SKM-1 treated with dmso at 0.1 percent for 144 hours (cell line): Measurements from ENCODE around the gene NHS.

Experiments
- DNase-seq: peaks from one replicate; lab custom pipeline; 2025; ENCODE audit not compliant: unreplicated experiment; lab: John Stamatoyannopoulos, UW

Gene NHS

GRCh38 chrX:17581641-17582040, 206.6 kb downstream of the NHS start:
- no peak for DNase-seq

- no peak for DNase-seq
Measured at GRCh38 chrX:17584248-17584681, 209.3 kb downstream of the NHS start.

GRCh38 chrX:17585006-17585405, 210.0 kb downstream of the NHS start:
- no peak for DNase-seq

- no peak for DNase-seq
Measured at GRCh38 chrX:17587366-17587765, 212.4 kb downstream of the NHS start.

GRCh38 chrX:17588303-17588702, 213.3 kb downstream of the NHS start:
- no peak for DNase-seq

- peak; percentile 37 for DNase-seq
Measured at GRCh38 chrX:17590892-17591740, 216.1 kb downstream of the NHS start.

- DNase-seq, result no peak
Measured at GRCh38 chrX:17591741-17592110, 216.7 kb downstream of the NHS start.

- no peak for DNase-seq
Measured at GRCh38 chrX:17592117-17592516, 217.1 kb downstream of the NHS start.

- no peak for DNase-seq
Measured at GRCh38 chrX:17594693-17595092, 219.7 kb downstream of the NHS start.

GRCh38 chrX:17595456-17596035, 220.5 kb downstream of the NHS start:
- no peak for DNase-seq

GRCh38 chrX:17596061-17596460, 221.1 kb downstream of the NHS start:
- no peak for DNase-seq

- no peak for DNase-seq
Measured at GRCh38 chrX:17596546-17597205, 221.7 kb downstream of the NHS start.

- no peak for DNase-seq
Measured at GRCh38 chrX:17597327-17597726, 222.3 kb downstream of the NHS start.

- DNase-seq, result no peak
Measured at GRCh38 chrX:17597836-17598439, 222.9 kb downstream of the NHS start.

GRCh38 chrX:17601441-17602200, 226.6 kb downstream of the NHS start:
- DNase-seq, result no peak

- no peak for DNase-seq
Measured at GRCh38 chrX:17602245-17602644, 227.2 kb downstream of the NHS start.

GRCh38 chrX:17603196-17603595, 228.2 kb downstream of the NHS start:
- DNase-seq, result no peak

GRCh38 chrX:17605676-17606075, 230.7 kb downstream of the NHS start:
- peak; percentile 2 for DNase-seq

GRCh38 chrX:17606231-17606630, 231.2 kb downstream of the NHS start:
- DNase-seq, result no peak

- no peak for DNase-seq
Measured at GRCh38 chrX:17608888-17609287, 233.9 kb downstream of the NHS start.

GRCh38 chrX:17610788-17611187, 235.8 kb downstream of the NHS start:
- DNase-seq, result no peak
